HepG2 (cell line): Measurements from ENCODE around the gene SCGB2B2. TPM values are rescaled to one million over a fixed set of nuclear protein-coding genes. Genes with fewer than 3 reads are reported as not detected.

Experiments
- ATAC-seq: fragments of 200-7000 bp; cut with Tn5 transposase; 3 replicates; pipeline ENCODE4 v1.9.1; 2020; ENCODE audit warnings: mild to moderate bottlenecking, moderate library complexity
- BruUV-seq: library from RNA; stranded (reverse); fragments of 400-500 nt; replicated peaks from 2 replicates; lab custom pipeline; 2021; lab: Mats Ljungman, UMichigan
- CTCF ChIA-PET: fragments of 300-600 bp; formaldehyde crosslinking; extraction: SDS; loops from one replicate; lab custom pipeline; 2021; ENCODE audit warnings: low total read pairs, inconsistent platforms, low intra/inter-chr PET ratio; lab: Yijun Ruan, JAX
- POLR2A ChIA-PET: fragments of 350-600 bp; sonication (Branson Sonifier 250); formaldehyde crosslinking; loops from one replicate; lab custom pipeline; 2020; ENCODE audit warnings: antibody characterized with exemption, inconsistent platforms; lab: Yijun Ruan, JAX
- DNase-seq: peaks from one replicate; pipeline ENCODE4 v3.0.0-alpha.2; 2015; ENCODE audit warnings: low spot score
- FAIRE-seq: peaks from 3 replicates; lab custom pipeline; 2011; peaks lifted over from hg19 to GRCh38; lab: Jason Lieb, UNC
- H2AFZ ChIP-seq: one replicate; pipeline ENCODE4 v1.6.1; 2011; ENCODE audit warnings: low read length, inconsistent platforms
- H3K27ac ChIP-seq: fragments of 300-600 bp; 3 replicates; pipeline ENCODE4 v1.8.0; 2011; ENCODE audit warnings: mixed run types, mild to moderate bottlenecking, mixed read lengths, low read length, inconsistent platforms; ENCODE audit not compliant: insufficient read depth; ENCODE audit errors: extremely low read length
- H3K27me3 ChIP-seq, 2 experiments: fragments of 200-600 bp in 1 of 2; 2 replicates in 1 of 2; 3 replicates in 1 of 2; pipeline versions ENCODE4 v1.6.0 to v1.8.0; 2011; ENCODE audit warnings: low read length in 2 of 2, mild to moderate bottlenecking in 2 of 2, moderate library complexity in 2 of 2, inconsistent platforms in 1 of 2; ENCODE audit not compliant: insufficient read depth in 2 of 2, control insufficient read depth in 1 of 2
- H3K36me3 ChIP-seq, 2 experiments: fragments of 200-600 bp in 1 of 2; replicated peaks in 1 of 2; 2 replicates in 1 of 2; 3 replicates in 1 of 2; pipeline versions ENCODE4 v1.5.1 to v1.8.0; 2011; ENCODE audit warnings: low read length in 2 of 2, inconsistent platforms in 1 of 2; ENCODE audit not compliant: insufficient read depth in 2 of 2, control insufficient read depth in 1 of 2
- H3K4me1 ChIP-seq: 2 replicates; pipeline ENCODE4 v1.5.1; 2012; ENCODE audit warnings: low read length, inconsistent platforms; ENCODE audit not compliant: insufficient read depth
- H3K4me2 ChIP-seq: 2 replicates; pipeline ENCODE4 v1.6.0; 2011; ENCODE audit warnings: low read depth, low read length, inconsistent platforms
- H3K4me3 ChIP-seq, 3 experiments: fragments of 200-600 bp in 1 of 3; sonication (generic), shearing (Covaris generic) in 1 of 3; replicated peaks in 1 of 3; 2 replicates each; pipeline ENCODE4 v1.5.1; 2011 to 2016; ENCODE audit warnings: low read length in 3 of 3, inconsistent platforms in 2 of 3, low read depth in 2 of 3, mild to moderate bottlenecking in 2 of 3, control low read depth in 1 of 3, mixed read lengths in 1 of 3; ENCODE audit not compliant: insufficient read depth in 1 of 3
- H3K79me2 ChIP-seq: one replicate; pipeline ENCODE4 v1.6.1; 2011; ENCODE audit warnings: low read length, inconsistent platforms; ENCODE audit not compliant: insufficient read depth
- H3K9ac ChIP-seq: 2 replicates; pipeline ENCODE4 v1.6.0; 2011; ENCODE audit warnings: mild to moderate bottlenecking, low read depth, low read length, inconsistent platforms; ENCODE audit not compliant: insufficient read depth
- H3K9me3 ChIP-seq: 2 replicates; pipeline ENCODE4 v1.5.1; 2012; ENCODE audit warnings: mild to moderate bottlenecking, low read length
- H4K20me1 ChIP-seq: 2 replicates; pipeline ENCODE4 v1.6.0; 2011; ENCODE audit warnings: inconsistent platforms, mild to moderate bottlenecking, low read length, moderate library complexity; ENCODE audit not compliant: insufficient read depth
- CSRNP1 ChIP-seq: sonication (generic); formaldehyde crosslinking; IDR thresholded peaks from 2 replicates; pipeline ENCODE4 v1.8.1; 2023; ENCODE audit warnings: mild to moderate bottlenecking, missing genetic modification reagents
- HNRNPUL1 ChIP-seq: fragments of 200-400 bp; formaldehyde crosslinking; IDR thresholded peaks from 2 replicates; pipeline ENCODE4 v1.6.1; 2017; ENCODE audit warnings: low read depth, mild to moderate bottlenecking, low read length, moderate library complexity
- HOXA5 ChIP-seq: sonication (generic); formaldehyde crosslinking; IDR thresholded peaks from 2 replicates; pipeline ENCODE4 v1.4.0; 2020; ENCODE audit warnings: missing genetic modification reagents
- KDM5B ChIP-seq: sonication (generic); formaldehyde crosslinking; IDR thresholded peaks from 2 replicates; pipeline ENCODE4 v1.4.0; 2020; ENCODE audit warnings: missing genetic modification reagents, mild to moderate bottlenecking, borderline replicate concordance
- KIAA2018 ChIP-seq: sonication (generic); formaldehyde crosslinking; IDR thresholded peaks from 2 replicates; pipeline ENCODE4 v1.5.0; 2020; ENCODE audit warnings: mild to moderate bottlenecking, missing genetic modification reagents, borderline replicate concordance
- MAFF ChIP-seq: IDR thresholded peaks from 2 replicates; pipeline ENCODE4 v1.6.1; 2011; ENCODE audit warnings: low read depth, low read length, improper control_type of control experiment
- NFKB2 ChIP-seq: sonication (generic); formaldehyde crosslinking; IDR thresholded peaks from 2 replicates; pipeline ENCODE4 v1.4.0; 2020; ENCODE audit warnings: missing genetic modification reagents, borderline replicate concordance
- PCBP1 ChIP-seq: fragments of 200-400 bp; formaldehyde crosslinking; IDR thresholded peaks from 2 replicates; pipeline ENCODE4 v1.6.1; 2017; ENCODE audit warnings: mild to moderate bottlenecking, low read depth, low read length, borderline replicate concordance
- PLSCR1 ChIP-seq: sonication (generic); formaldehyde crosslinking; IDR thresholded peaks from 2 replicates; pipeline ENCODE4 v1.5.0; 2020; ENCODE audit warnings: missing genetic modification reagents, mild to moderate bottlenecking, borderline replicate concordance
- SIN3B ChIP-seq: fragments of 150-350 bp; IDR thresholded peaks from 2 replicates; pipeline ENCODE4 v1.6.1; 2014; ENCODE audit warnings: low read length
- SMYD3 ChIP-seq: sonication (generic); formaldehyde crosslinking; IDR thresholded peaks from 2 replicates; pipeline ENCODE4 v1.8.1; 2023; ENCODE audit warnings: mild to moderate bottlenecking, missing genetic modification reagents
- STAT5B ChIP-seq: sonication (generic); formaldehyde crosslinking; IDR thresholded peaks from 2 replicates; pipeline ENCODE4 v1.4.0; 2020; ENCODE audit warnings: missing genetic modification reagents
- TFAP4 ChIP-seq: sonication (generic); IDR thresholded peaks from 2 replicates; pipeline ENCODE4 v1.6.1; 2016; ENCODE audit warnings: low read depth, borderline replicate concordance
- ZNF703 ChIP-seq: sonication (generic); formaldehyde crosslinking; IDR thresholded peaks from 2 replicates; pipeline ENCODE4 v1.5.1; 2020; ENCODE audit warnings: missing genetic modification reagents, mild to moderate bottlenecking, moderate library complexity, borderline replicate concordance
- WGBS: methylation state at CpG from one replicate; pipeline ENCODE4 v1.1.6; 2017; ENCODE audit warnings: low lambda C conversion rate; 5-methylcytosine and 5-hydroxymethylcytosine counted together
- in situ Hi-C: cut with HindIII; loops from 2 replicates; pipeline ENCODE4 v1.10.0; 2017; ENCODE audit warnings: low pct_unique_long_range_greater_than_20kb; ENCODE audit not compliant: extremely low pct_ligation_motif_present
- intact Hi-C: fragments of 100-400 bp; cut with micrococcal nuclease; formaldehyde crosslinking; loops from one replicate; pipeline ENCODE4 v1.10.0; 2022; ENCODE audit not compliant: unreplicated experiment
- polyA plus RNA-seq, 8 experiments: library from polyadenylated mRNA; depleted of rRNA in 3 of 8; stranded (reverse) in 7 of 8; unstranded in 1 of 8; fragments of >200 nt; fragmentation: Illumina TruSeq in 4 of 8; extraction: Trizol in 4 of 8; gene quantifications; 2 replicates each; pipeline versions ENCODE4 v1.2.1 to v1.2.3, GENCODE V29; 2011 to 2016; ENCODE audit warnings: low read depth in 4 of 8, missing spikeins in 1 of 8, mixed read lengths in 1 of 8; ENCODE audit not compliant: insufficient read depth in 1 of 8
- total RNA-seq, 5 experiments: library from RNA; depleted of rRNA; stranded (reverse); fragments of >200 nt; fragmentation: Illumina TruSeq; extraction: Trizol; gene quantifications; 2 replicates each; pipeline ENCODE4 v1.2.3, GENCODE V29; 2016; ENCODE audit warnings: low read depth in 1 of 5

SCGB2B2 gene
- total and polyA plus RNA-seq, 2 of the 13 experiments (the other 11 are each of a cell fraction or from before 2014, with no cell fraction given), result 0.03 TPM; not detected in 1

GRCh38 chr19:34713262-34713637, 36.3 kb upstream of the SCGB2B2 start:
- 44% methylated on average over 2 of the region's 2 CpGs for WGBS
- Histone ChIP-seq H3K4me1 (no peaks in the 10 kb centered on the region), H3K4me2 (no peak overlapping the region), H3K79me2 (no peaks in the 10 kb centered on the region), H3K9ac (no peak overlapping the region), H3K27me3 (peaks cover 0 to 5% of the 10 kb centered on the region in 2 experiments; a peak in 1 of 5 replicates), H3K36me3 (no peaks in the 10 kb centered on the region), H4K20me1 (no peaks in the 10 kb centered on the region), H3K9me3 (peaks cover 5% of the 10 kb centered on the region; the same call in 1 of the 2 replicates), H3K27ac (no peak overlapping the region), H2AFZ (no peak overlapping the region), H3K4me3 (no peak overlapping the region)
- no TSS peak for BruUV-seq
- in situ Hi-C loops (loop anchor here (5.0 to 10.0 kb wide), 2 partner anchors 76 to 208 kb away; no protein-coding TSS in a partner anchor), intact Hi-C loops (no loop called here)
- POLR2A ChIA-PET, result no interaction called here
- FAIRE-seq (no peak), DNase-seq (no peak), ATAC-seq (no peak)
- CTCF ChIA-PET, result interaction anchor here (1.9 to 3.4 kb wide), 4 partner anchors 73 to 243 kb away, joined by 7 to 45 read pairs (median 26); no protein-coding TSS in a partner anchor
- no peak for TF ChIP-seq TFAP4
- no peak for TF ChIP-seq NFKB2 (CRISPR knock-in tag)
- no peak for TF ChIP-seq ZNF703
- TF ChIP-seq PLSCR1 (CRISPR knock-in tag), result no peak
- TF ChIP-seq SMYD3 (CRISPR knock-in tag), result no peak
- no peak for TF ChIP-seq KDM5B
- no peak for TF ChIP-seq CSRNP1
- TF ChIP-seq SIN3B, result no peak
- TF ChIP-seq MAFF, result no peak
- no peak for TF ChIP-seq KIAA2018 (CRISPR knock-in tag)
- no peak for TF ChIP-seq STAT5B (CRISPR knock-in tag)
- no peak for TF ChIP-seq HNRNPUL1
- no peak for TF ChIP-seq PCBP1
- TF ChIP-seq HOXA5 (CRISPR knock-in tag), result no peak
